Fibroblast of lung (primary cell): ENCODE data around the gene TXLNA. TPM values are rescaled to one million over a fixed set of nuclear protein-coding genes. Genes with fewer than 3 reads are reported as not detected.
"Not testable (repeated sequence)": the region's sequence is repeated elsewhere in the genome, so short reads cannot be mapped to it uniquely, and the experiment has no call there.

ENCODE experiments used
- DNase-seq, 2 donors: peaks; one replicate each; pipeline versions ENCODE4 v3.0.0 to v3.0.0-alpha.2; 2010; ENCODE audit warnings: low read depth in 2 of 2
- H2AFZ ChIP-seq: 2 replicates; pipeline ENCODE4 v1.5.1; 2012; ENCODE audit warnings: low read length, control low read depth, inconsistent platforms
- H3K27ac ChIP-seq: 2 replicates; pipeline ENCODE4 v1.5.1; 2011; ENCODE audit warnings: low read length, control low read depth; ENCODE audit not compliant: insufficient read depth
- H3K27me3 ChIP-seq: 2 replicates; pipeline ENCODE4 v1.5.1; 2011; ENCODE audit warnings: mild to moderate bottlenecking, low read length; ENCODE audit not compliant: control insufficient read depth, insufficient read depth
- H3K36me3 ChIP-seq: 2 replicates; pipeline ENCODE4 v1.5.1; 2011; ENCODE audit warnings: low read length; ENCODE audit not compliant: control insufficient read depth, insufficient read depth
- H3K4me1 ChIP-seq: 2 replicates; pipeline ENCODE4 v1.5.1; 2011; ENCODE audit warnings: low read length; ENCODE audit not compliant: control insufficient read depth, insufficient read depth; ENCODE audit errors: extremely low read depth
- H3K4me2 ChIP-seq: 2 replicates; pipeline ENCODE4 v1.5.1; 2011; ENCODE audit warnings: low read length, control low read depth; ENCODE audit not compliant: insufficient read depth; ENCODE audit errors: extremely low read depth
- H3K4me3 ChIP-seq, 4 experiments: fragments of 200-600 bp in 1 of 4; sonication (generic) in 1 of 4; replicated peaks in 1 of 4; 2 replicates each; pipeline ENCODE4 v1.5.1; 2011 to 2016; ENCODE audit warnings: low read length in 4 of 4, low read depth in 3 of 4, mild to moderate bottlenecking in 3 of 4, control low read depth in 2 of 4, inconsistent platforms in 1 of 4, mixed read lengths in 1 of 4; ENCODE audit not compliant: insufficient read depth in 1 of 4; ENCODE audit errors: control extremely low read depth in 1 of 4
- H3K79me2 ChIP-seq: 2 replicates; pipeline ENCODE4 v1.5.1; 2012; ENCODE audit warnings: mild to moderate bottlenecking, low read length, inconsistent platforms; ENCODE audit not compliant: control insufficient read depth, insufficient read depth
- H3K9ac ChIP-seq: 2 replicates; pipeline ENCODE4 v1.5.1; 2011; ENCODE audit warnings: mild to moderate bottlenecking, low read length, control low read depth; ENCODE audit not compliant: insufficient read depth
- H3K9me3 ChIP-seq: 2 replicates; pipeline ENCODE4 v1.5.1; 2012; ENCODE audit warnings: low read depth, low read length; ENCODE audit not compliant: control insufficient read depth, insufficient read depth
- H4K20me1 ChIP-seq: 2 replicates; pipeline ENCODE4 v1.5.1; 2011; ENCODE audit warnings: low read length; ENCODE audit not compliant: control insufficient read depth, insufficient read depth; ENCODE audit errors: extremely low read depth
- EZH2 ChIP-seq: IDR thresholded peaks from 2 replicates; pipeline ENCODE4 v1.5.1; 2012; ENCODE audit warnings: low read length, control low read depth, mild to moderate bottlenecking; ENCODE audit errors: missing control alignments
- polyA plus RNA-seq, 2 donors: library from polyadenylated mRNA; depleted of rRNA in 1 of 2; stranded (reverse) in 1 of 2; unstranded in 1 of 2; fragments of >200 nt; gene quantifications; 2 replicates each; pipeline ENCODE4 v1.2.1, GENCODE V29; 2011 to 2012; ENCODE audit warnings: missing spikeins in 1 of 2
- total RNA-seq: library from RNA; depleted of rRNA; stranded (reverse); fragments of >200 nt; gene quantifications from 2 replicates; pipeline ENCODE4 v1.2.1, GENCODE V29; 2014
- TF ChIP-seq, protein P1 (sequence below), 2 donors: IDR thresholded peaks in 1 of 2; conservative IDR thresholded peaks in 1 of 2; 1 replicate in 1 of 2; 2 replicates in 1 of 2; pipeline ENCODE4 v1.5.1; 2011 to 2012; ENCODE audit warnings: low read length in 2 of 2, control low read depth in 1 of 2, inconsistent platforms in 1 of 2, low read depth in 1 of 2, mild to moderate bottlenecking in 1 of 2

Gene TXLNA
- total and polyA plus RNA-seq, 2 donors (not counting 1 experiment from before 2014, with no cell fraction given): 56.5 to 118 TPM

DNA sequence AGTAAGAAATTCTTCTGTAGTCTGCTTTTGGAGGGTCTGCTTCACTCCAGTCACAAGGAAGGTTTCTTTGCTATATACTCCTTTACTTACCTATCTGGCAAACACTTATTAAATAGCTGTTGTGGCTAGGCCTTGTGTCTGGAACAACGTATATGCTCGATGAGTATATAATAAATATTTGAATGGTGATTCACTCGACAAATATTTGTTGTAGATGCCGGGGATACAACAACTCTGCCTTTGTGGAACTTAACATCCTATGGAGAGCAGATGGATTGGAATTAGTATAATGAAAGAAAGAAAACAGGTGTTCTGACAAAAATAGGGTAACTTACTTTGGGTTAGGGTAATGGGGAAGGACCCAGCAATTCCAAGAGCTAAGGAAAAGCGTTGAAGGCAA, 40.5 kb upstream of the TXLNA start:
- no peak overlapping the region for H3K27ac ChIP-seq
- peaks cover 54% of the 10 kb centered on the region for H3K79me2 ChIP-seq
- no peaks in the 10 kb centered on the region for H3K9me3 ChIP-seq
- TF ChIP-seq, protein P1, sequence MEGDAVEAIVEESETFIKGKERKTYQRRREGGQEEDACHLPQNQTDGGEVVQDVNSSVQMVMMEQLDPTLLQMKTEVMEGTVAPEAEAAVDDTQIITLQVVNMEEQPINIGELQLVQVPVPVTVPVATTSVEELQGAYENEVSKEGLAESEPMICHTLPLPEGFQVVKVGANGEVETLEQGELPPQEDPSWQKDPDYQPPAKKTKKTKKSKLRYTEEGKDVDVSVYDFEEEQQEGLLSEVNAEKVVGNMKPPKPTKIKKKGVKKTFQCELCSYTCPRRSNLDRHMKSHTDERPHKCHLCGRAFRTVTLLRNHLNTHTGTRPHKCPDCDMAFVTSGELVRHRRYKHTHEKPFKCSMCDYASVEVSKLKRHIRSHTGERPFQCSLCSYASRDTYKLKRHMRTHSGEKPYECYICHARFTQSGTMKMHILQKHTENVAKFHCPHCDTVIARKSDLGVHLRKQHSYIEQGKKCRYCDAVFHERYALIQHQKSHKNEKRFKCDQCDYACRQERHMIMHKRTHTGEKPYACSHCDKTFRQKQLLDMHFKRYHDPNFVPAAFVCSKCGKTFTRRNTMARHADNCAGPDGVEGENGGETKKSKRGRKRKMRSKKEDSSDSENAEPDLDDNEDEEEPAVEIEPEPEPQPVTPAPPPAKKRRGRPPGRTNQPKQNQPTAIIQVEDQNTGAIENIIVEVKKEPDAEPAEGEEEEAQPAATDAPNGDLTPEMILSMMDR (conservative IDR thresholded peaks at IDR 0.05 in 1 of 2, IDR thresholded peaks at IDR 0.05 in 1 of 2; ENCODE audit: low read depth in 1 of 2, low read length in 2 of 2): no peak
- no peak for TF ChIP-seq EZH2
- DNase-seq: peak; percentile 36 to 62
- H3K9ac ChIP-seq: no peak overlapping the region
- H3K4me1 ChIP-seq: peaks cover 8% of the 10 kb centered on the region
- no peak overlapping the region for H2AFZ ChIP-seq
- peak overlapping the region; percentile 27 for H3K4me2 ChIP-seq
- no peaks in the 10 kb centered on the region for H3K27me3 ChIP-seq
- no peak overlapping the region for H3K4me3 ChIP-seq
- no peaks in the 10 kb centered on the region for H3K36me3 ChIP-seq
- H4K20me1 ChIP-seq: no peaks in the 10 kb centered on the region

GRCh38 chr1:32142446-32143301, 36.8 kb upstream of the TXLNA start:
- Histone ChIP-seq H3K36me3 (no peaks in the 10 kb centered on the region), H3K9me3 (no peaks in the 10 kb centered on the region), H3K9ac (no peak overlapping the region), H2AFZ (no peak overlapping the region), H3K4me1 (peaks cover 8% of the 10 kb centered on the region), H3K4me2 (no peak overlapping the region), H3K27me3 (no peaks in the 10 kb centered on the region), H3K79me2 (peaks cover 61% of the 10 kb centered on the region), H4K20me1 (no peaks in the 10 kb centered on the region), H3K4me3 (no peak overlapping the region), H3K27ac (peak overlapping the region; percentile 61)
- TF ChIP-seq EZH2: no peak
- TF ChIP-seq, protein P1 (conservative IDR thresholded peaks at IDR 0.05 in 1 of 2, IDR thresholded peaks at IDR 0.05 in 1 of 2; ENCODE audit: low read depth in 1 of 2, low read length in 2 of 2): no peak
- DNase-seq: peak; percentile 77 to 84

GRCh38 chr1:32143302-32143695, 36.2 kb upstream of the TXLNA start:
- not testable (repeated sequence) for H4K20me1 ChIP-seq, H3K9me3 ChIP-seq, H3K27me3 ChIP-seq, DNase-seq, H2AFZ ChIP-seq, H3K4me3 ChIP-seq, H3K4me2 ChIP-seq, H3K36me3 ChIP-seq, H3K4me1 ChIP-seq, H3K9ac ChIP-seq
- H3K27ac ChIP-seq: peak overlapping the region; percentile 54
- peaks cover 61% of the 10 kb centered on the region for H3K79me2 ChIP-seq
